ENCODE data around the gene FAM234B. TPM values are rescaled to one million over a fixed set of nuclear protein-coding genes. Genes with fewer than 3 reads are reported as not detected.

Gene FAM234B
- total RNA-seq, 1 experiment from 2014 or later: 5.7 TPM

DNA sequence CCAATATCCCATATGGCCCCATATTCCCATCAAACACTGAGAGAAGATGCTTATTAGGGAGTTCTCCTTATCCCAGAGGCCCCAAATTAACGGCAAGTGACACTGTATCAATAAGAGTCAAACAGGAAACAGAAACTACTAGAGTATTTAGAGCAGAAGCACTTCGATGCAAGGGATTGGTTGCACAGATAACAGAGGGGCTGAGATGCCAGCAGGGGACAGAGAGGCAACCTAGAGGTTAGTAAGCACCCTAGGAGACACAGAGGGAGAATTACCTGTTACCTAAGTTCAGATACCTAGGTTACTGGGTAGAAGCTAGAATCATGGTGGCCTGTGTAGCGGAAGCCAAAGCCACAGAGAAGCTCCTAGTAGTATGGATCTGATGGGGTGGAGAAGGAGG, 47.0 kb upstream of the FAM234B start:
- no peak for DNase-seq (ENCODE audit: unreplicated experiment)
- Mint-ChIP-seq H3K36me3 (ENCODE audit: insufficient read depth, unreplicated experiment) (peaks cover 6% of the 10 kb centered on the region), H3K4me3 (ENCODE audit: unreplicated experiment) (no peak overlapping the region), H3K4me1 (ENCODE audit: insufficient read depth, unreplicated experiment) (peaks cover 41% of the 10 kb centered on the region), H3K9me3 (ENCODE audit: unreplicated experiment) (no peaks in the 10 kb centered on the region), H3K27ac (ENCODE audit: low read depth, unreplicated experiment) (no peak overlapping the region), H3K27me3 (ENCODE audit: insufficient read depth, unreplicated experiment) (no peaks in the 10 kb centered on the region)
- ChIA-PET CTCF (interaction anchor here (0.8 to 3.2 kb wide), 5 partner anchors 14 to 215 kb away, joined by 3 to 24 read pairs (median 4); no protein-coding TSS in a partner anchor), POLR2A (interaction anchor here (0.8 to 1.1 kb wide), 2 partner anchors 41 to 138 kb away, joined by 3 read pairs; no protein-coding TSS in a partner anchor)
- BruUV-seq (replicated peaks): no TSS peak
- intact Hi-C loops (cut with micrococcal nuclease): no loop called here
- TF ChIP-seq, protein P1, sequence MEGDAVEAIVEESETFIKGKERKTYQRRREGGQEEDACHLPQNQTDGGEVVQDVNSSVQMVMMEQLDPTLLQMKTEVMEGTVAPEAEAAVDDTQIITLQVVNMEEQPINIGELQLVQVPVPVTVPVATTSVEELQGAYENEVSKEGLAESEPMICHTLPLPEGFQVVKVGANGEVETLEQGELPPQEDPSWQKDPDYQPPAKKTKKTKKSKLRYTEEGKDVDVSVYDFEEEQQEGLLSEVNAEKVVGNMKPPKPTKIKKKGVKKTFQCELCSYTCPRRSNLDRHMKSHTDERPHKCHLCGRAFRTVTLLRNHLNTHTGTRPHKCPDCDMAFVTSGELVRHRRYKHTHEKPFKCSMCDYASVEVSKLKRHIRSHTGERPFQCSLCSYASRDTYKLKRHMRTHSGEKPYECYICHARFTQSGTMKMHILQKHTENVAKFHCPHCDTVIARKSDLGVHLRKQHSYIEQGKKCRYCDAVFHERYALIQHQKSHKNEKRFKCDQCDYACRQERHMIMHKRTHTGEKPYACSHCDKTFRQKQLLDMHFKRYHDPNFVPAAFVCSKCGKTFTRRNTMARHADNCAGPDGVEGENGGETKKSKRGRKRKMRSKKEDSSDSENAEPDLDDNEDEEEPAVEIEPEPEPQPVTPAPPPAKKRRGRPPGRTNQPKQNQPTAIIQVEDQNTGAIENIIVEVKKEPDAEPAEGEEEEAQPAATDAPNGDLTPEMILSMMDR (IDR thresholded peaks at IDR 0.05; ENCODE audit: unreplicated experiment): no peak

DNA sequence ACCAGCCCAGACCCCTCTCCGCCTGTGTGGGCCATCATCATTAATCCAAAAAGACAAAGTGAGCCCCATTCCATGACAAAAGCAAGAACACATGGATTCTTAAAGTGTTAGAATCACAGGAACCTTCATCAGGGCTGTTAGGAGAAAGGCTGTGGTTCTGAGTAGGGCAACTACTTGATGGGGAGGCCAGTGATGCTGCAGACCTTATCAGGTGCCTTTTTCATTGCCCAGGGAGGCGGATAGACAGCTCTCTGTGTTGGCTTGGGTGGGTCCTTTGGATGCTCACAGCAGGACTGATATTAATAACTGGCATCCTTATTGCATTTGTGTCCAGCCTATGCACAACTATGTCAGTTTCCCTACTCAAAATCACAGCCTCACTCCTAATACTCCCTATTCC, 46.4 kb upstream of the FAM234B start:
- Mint-ChIP-seq H3K4me1 (ENCODE audit: insufficient read depth, unreplicated experiment) (peaks cover 41% of the 10 kb centered on the region), H3K9me3 (ENCODE audit: unreplicated experiment) (no peaks in the 10 kb centered on the region), H3K27ac (ENCODE audit: low read depth, unreplicated experiment) (no peak overlapping the region), H3K27me3 (ENCODE audit: insufficient read depth, unreplicated experiment) (no peaks in the 10 kb centered on the region), H3K4me3 (ENCODE audit: unreplicated experiment) (no peak overlapping the region), H3K36me3 (ENCODE audit: insufficient read depth, unreplicated experiment) (peaks cover 6% of the 10 kb centered on the region)
- ChIA-PET POLR2A (interaction anchor here (0.6 to 1.1 kb wide), 3 partner anchors 40 to 209 kb away, joined by 3 read pairs; no protein-coding TSS in a partner anchor), CTCF (interaction anchor here (0.6 to 3.2 kb wide), 6 partner anchors 14 to 1177 kb away, joined by 3 to 24 read pairs (median 4); no protein-coding TSS in a partner anchor)
- intact Hi-C loops (cut with micrococcal nuclease): no loop called here
- no peak for DNase-seq (ENCODE audit: unreplicated experiment)
- BruUV-seq (replicated peaks): no TSS peak
- TF ChIP-seq, protein P1 (IDR thresholded peaks at IDR 0.05; ENCODE audit: unreplicated experiment): no peak

DNA sequence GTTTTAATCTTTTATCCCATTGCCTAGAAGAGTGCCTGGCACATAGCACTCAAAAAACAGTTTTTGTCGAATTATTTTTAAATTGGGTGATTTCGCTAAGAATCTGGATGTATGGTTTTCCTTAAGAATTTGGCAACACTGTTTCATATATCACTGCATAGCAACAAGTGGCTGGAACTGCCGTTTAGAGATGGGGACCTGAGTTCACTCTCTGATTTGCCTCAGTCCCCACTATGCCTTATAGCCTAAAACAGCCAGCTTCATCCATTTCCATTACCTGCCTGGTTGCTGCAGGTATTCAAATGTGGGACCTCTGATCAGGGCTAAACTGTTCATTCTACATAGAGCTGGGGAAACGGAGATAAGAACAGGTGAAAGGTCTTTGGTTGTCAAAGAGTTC, 45.9 kb upstream of the FAM234B start:
- Mint-ChIP-seq H3K9me3 (ENCODE audit: unreplicated experiment) (no peaks in the 10 kb centered on the region), H3K27me3 (ENCODE audit: insufficient read depth, unreplicated experiment) (no peaks in the 10 kb centered on the region), H3K27ac (ENCODE audit: low read depth, unreplicated experiment) (no peak overlapping the region), H3K4me1 (ENCODE audit: insufficient read depth, unreplicated experiment) (peaks cover 36% of the 10 kb centered on the region), H3K36me3 (ENCODE audit: insufficient read depth, unreplicated experiment) (peaks cover 6% of the 10 kb centered on the region), H3K4me3 (ENCODE audit: unreplicated experiment) (no peak overlapping the region)
- no peak for DNase-seq (ENCODE audit: unreplicated experiment)
- intact Hi-C loops (cut with micrococcal nuclease): no loop called here
- TF ChIP-seq, protein P1 (IDR thresholded peaks at IDR 0.05; ENCODE audit: unreplicated experiment): no peak
- BruUV-seq (replicated peaks): no TSS peak
- CTCF ChIA-PET: interaction anchor here (0.6 to 3.2 kb wide), 7 partner anchors 12 to 1177 kb away, joined by 3 to 24 read pairs (median 4); no protein-coding TSS in a partner anchor
- POLR2A ChIA-PET: interaction anchor here (0.6 to 1.6 kb wide), 6 partner anchors 46 to 210 kb away, joined by 3 to 5 read pairs (median 3); partner anchors contain the start of genes FAM234B and GPRC5A

DNA sequence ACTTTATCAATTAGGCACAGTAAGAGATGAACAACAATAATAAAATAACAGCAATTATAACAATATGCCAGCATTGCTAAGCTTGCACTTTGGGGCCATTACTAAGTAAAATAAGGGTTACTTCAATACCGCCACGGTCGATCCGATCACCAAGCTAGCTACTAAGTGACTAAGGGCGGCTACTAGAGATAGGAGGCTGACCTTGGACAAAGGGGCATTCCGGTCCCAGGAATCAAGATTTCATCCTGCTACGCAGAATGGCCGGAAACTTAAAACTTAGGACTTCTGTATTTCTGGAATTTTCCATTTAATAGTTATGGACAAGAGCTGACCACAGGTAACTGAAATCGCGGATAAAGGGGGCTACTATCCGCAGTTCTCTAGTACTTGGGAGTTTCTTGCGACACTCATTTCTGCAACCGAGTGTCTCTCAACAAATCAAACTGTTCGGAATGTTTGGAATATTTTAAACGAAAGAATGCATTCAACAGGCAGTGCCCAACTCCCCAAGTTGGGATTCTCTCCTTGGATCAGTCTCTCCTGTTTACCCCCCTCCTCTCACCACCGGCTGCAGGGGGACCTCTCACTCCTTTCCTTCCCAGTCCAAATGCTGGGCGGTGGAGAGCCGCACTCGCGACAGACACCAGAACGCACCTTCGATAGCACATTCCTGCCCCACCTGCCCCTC, 44.8 kb upstream of the FAM234B start:
- TF ChIP-seq, protein P1 (IDR thresholded peaks at IDR 0.05; ENCODE audit: unreplicated experiment): no peak
- H3K9me3 Mint-ChIP-seq (ENCODE audit: unreplicated experiment): no peaks in the 10 kb centered on the region
- H3K4me1 Mint-ChIP-seq (ENCODE audit: insufficient read depth, unreplicated experiment): peaks cover 33% of the 10 kb centered on the region
- H3K27me3 Mint-ChIP-seq (ENCODE audit: insufficient read depth, unreplicated experiment): no peaks in the 10 kb centered on the region
- no peak for DNase-seq (ENCODE audit: unreplicated experiment)
- ChIA-PET POLR2A (interaction anchor here (0.8 to 1.6 kb wide), 11 partner anchors 14 to 223 kb away, joined by 3 to 5 read pairs (median 3); partner anchors contain the start of genes FAM234B and GPRC5A), CTCF (interaction anchor here (0.6 to 3.2 kb wide), 6 partner anchors 10 to 213 kb away, joined by 3 to 24 read pairs (median 5); no protein-coding TSS in a partner anchor)
- H3K36me3 Mint-ChIP-seq (ENCODE audit: insufficient read depth, unreplicated experiment): peaks cover 6% of the 10 kb centered on the region
- H3K4me3 Mint-ChIP-seq (ENCODE audit: unreplicated experiment): peak overlapping the region; percentile 96
- intact Hi-C loops (cut with micrococcal nuclease): no loop called here
- TSS peak; percentile 33 for BruUV-seq (replicated peaks)
- peak overlapping the region; percentile 84 for H3K27ac Mint-ChIP-seq (ENCODE audit: low read depth, unreplicated experiment)
